Measurements from ENCODE around the gene RRP12.

Gene RRP12

DNA sequence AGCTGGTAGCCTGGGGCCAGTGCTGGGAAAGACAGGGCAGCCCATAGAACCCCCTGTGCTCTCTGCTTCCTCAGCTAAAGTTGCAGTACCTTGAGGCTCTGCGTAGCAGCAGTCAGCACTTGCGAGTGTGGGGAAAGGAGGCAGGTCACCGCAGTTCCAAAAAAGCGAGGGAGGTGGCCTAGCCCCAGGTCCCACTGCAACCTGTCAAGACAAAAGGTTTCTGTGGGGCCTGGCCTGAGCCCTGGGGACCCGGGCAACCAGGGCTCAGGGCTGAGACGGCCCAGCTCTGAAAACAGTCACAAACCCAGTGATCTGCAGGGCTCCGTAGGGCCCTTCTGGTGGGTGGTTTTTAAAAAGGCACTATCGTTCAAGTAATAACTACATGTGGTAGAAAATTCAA, 19.5 kb downstream of the RRP12 start:
- TF ChIP-seq, protein P1, sequence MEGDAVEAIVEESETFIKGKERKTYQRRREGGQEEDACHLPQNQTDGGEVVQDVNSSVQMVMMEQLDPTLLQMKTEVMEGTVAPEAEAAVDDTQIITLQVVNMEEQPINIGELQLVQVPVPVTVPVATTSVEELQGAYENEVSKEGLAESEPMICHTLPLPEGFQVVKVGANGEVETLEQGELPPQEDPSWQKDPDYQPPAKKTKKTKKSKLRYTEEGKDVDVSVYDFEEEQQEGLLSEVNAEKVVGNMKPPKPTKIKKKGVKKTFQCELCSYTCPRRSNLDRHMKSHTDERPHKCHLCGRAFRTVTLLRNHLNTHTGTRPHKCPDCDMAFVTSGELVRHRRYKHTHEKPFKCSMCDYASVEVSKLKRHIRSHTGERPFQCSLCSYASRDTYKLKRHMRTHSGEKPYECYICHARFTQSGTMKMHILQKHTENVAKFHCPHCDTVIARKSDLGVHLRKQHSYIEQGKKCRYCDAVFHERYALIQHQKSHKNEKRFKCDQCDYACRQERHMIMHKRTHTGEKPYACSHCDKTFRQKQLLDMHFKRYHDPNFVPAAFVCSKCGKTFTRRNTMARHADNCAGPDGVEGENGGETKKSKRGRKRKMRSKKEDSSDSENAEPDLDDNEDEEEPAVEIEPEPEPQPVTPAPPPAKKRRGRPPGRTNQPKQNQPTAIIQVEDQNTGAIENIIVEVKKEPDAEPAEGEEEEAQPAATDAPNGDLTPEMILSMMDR (IDR thresholded peaks at IDR 0.05; ENCODE audit: control insufficient read depth, insufficient read depth, low read depth, low read length, missing control alignments) = no peak
- no peak for DNase-seq (ENCODE audit: low read depth)
- no peak overlapping the region for H3K4me3 ChIP-seq (ENCODE audit: control insufficient read depth, low read depth, low read length)

DNA sequence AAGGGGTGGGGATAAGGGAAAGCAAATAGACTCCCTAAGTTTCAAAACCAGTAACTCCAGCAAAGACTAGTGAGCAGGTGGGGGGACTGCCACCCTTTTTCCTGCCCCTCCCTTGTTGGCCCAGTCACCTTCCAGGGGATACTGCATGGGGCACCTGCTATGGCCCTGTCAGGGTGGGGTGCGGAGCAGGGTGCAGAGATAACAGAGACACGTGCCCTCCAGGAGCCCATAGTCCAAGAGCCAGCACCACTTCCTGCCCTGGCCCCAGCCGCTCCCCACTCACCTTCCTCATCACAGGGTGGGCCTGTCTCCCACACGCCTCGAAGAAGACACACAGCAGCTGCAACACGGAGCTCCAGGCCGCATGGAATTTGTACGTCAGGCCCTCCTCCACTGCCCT, 20.6 kb downstream of the RRP12 start:
- TF ChIP-seq, protein P1 (IDR thresholded peaks at IDR 0.05; ENCODE audit: control insufficient read depth, insufficient read depth, low read depth, low read length, missing control alignments) = no peak
- no peak overlapping the region for H3K4me3 ChIP-seq (ENCODE audit: control insufficient read depth, low read depth, low read length)
- DNase-seq (ENCODE audit: low read depth) = no peak

DNA sequence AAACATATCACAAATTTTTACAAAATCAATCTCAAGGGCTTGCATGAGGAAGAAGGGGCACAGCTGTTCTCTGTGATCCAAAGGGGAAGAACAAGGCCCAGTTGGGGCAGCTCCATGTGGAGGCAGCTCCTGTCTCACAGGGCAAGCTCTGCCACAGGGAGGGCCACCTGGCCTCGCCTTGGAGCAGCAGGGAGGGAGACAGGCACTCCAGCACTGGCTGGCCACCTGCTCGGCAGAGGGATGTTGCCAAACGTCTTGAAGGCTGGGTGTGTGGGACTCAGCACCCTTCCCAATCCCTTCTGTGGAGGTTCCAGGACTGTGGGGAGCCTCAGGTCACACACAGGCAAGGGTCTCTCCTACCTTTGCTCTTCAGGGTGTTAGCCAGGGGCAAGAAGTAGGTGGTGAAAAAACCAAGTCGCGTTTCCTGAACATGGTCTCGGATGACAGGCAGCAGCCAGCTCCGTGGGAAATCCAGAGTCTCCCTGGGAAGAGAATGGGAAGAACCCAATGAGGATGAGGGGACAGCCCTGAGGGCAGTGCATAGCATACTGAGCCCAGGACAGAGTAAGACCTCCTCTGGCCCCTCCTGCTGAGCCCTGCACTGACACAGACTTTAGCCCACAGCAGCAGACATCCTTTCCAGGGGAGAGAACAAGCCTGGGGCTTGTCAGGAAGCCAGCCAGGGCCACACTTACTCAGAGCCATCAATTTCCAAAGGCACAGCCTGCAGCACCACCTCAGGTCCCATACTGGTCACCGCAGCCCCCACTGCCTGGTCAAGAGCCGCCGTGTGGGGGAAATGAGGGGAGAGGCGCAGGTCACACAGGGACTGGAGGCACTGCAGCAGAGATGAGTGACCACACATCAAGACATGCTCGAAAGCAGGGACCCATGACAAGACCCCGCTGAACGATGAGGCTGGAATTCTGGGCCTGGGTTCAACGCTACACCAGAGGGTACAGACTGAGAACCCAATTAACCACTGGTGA, 21.9 kb downstream of the RRP12 start:
- no peak for DNase-seq (ENCODE audit: low read depth)
- TF ChIP-seq, protein P1 (IDR thresholded peaks at IDR 0.05; ENCODE audit: control insufficient read depth, insufficient read depth, low read depth, low read length, missing control alignments) = no peak
- no peak overlapping the region for H3K4me3 ChIP-seq (ENCODE audit: control insufficient read depth, low read depth, low read length)

DNA sequence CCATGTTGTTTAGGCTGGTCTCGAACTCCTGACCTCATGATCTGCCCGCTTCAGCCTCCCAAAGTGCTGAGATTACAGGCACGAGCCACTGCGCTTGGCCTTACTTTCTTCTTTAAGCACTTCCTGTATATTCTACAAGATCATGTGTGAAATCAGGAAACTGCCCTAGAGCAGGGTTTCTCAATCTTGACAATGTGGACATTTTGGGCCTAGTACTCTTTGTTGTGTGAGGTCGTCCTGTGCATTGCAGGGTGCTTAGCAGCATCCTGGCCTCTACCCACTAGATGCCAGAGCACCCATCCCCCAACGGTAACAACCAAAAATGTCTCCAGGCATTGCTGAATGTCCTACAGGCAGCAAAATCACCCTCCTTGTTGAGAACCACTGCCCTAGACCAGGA, 24.7 kb downstream of the RRP12 start:
- no peak overlapping the region for H3K4me3 ChIP-seq (ENCODE audit: control insufficient read depth, low read depth, low read length)
- TF ChIP-seq, protein P1 (IDR thresholded peaks at IDR 0.05; ENCODE audit: control insufficient read depth, insufficient read depth, low read depth, low read length, missing control alignments) = no peak
- DNase-seq (ENCODE audit: low read depth) = no peak

DNA sequence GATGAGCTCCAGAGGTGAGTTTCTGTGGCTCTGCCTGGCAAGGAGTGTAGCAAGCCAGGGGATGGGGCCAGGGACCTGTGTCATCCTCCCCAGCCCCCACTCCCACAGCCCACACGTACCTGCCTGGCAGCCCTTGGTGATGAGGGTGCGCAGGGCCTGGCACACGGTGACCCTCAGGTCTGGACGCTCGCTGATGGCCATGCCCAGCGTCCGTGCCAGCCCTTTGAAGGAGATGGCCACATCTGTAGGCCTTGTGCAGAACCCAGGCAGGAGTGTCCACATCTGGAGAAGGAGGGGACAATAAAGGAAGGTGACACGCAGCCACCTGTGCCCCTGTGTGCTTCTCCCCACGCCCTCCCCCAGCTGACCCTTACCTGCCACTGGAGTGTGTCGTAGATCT, 27.7 kb downstream of the RRP12 start:
- H3K4me3 ChIP-seq (ENCODE audit: control insufficient read depth, low read depth, low read length) = no peak overlapping the region
- TF ChIP-seq, protein P1 (IDR thresholded peaks at IDR 0.05; ENCODE audit: control insufficient read depth, insufficient read depth, low read depth, low read length, missing control alignments) = no peak
- no peak for DNase-seq (ENCODE audit: low read depth)

DNA sequence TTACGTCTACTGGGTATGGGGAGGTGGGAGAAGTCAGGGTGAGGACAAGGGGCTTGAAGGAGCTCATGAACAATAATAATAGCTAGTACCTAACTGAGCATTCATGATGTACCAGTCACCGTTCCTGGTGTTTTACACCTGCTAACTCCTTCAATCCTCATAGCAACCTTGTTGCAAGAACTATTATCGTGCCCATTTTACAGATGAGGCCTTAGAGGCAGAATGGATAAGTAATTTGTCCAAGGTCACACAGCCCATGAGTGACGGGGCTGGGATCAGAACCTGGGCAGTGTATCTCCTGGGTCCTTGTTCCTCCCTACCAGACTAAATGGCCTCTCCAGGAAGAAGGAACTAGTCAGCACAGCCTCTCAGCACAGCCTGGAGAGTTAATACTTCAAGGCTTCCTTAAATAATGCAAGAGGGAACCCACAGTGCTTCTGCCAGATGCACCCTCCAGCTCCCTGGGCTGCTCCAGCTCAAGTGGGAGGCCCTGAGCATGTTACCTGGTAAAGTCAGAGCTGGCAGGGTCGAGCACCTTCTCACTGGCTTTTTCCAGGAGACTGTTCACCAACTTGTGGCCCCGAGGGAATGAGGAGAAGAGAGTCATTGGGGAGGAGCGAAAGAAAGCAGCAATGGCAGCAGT, 28.8 kb downstream of the RRP12 start:
- TF ChIP-seq, protein P1 (IDR thresholded peaks at IDR 0.05; ENCODE audit: control insufficient read depth, insufficient read depth, low read depth, low read length, missing control alignments) = no peak
- DNase-seq (ENCODE audit: low read depth) = no peak
- H3K4me3 ChIP-seq (ENCODE audit: control insufficient read depth, low read depth, low read length) = no peak overlapping the region

Measured in AG09309 (cell line).